A549 (cell line): Measurements from ENCODE around the gene NTRK1. TPM values are rescaled to one million over a fixed set of nuclear protein-coding genes. Genes with fewer than 3 reads are reported as not detected.

Source experiments
- ATAC-seq, 2 experiments: fragments of 200-7000 bp in 1 of 2; fragments of >200 bp in 1 of 2; cut with Nextera tagmentation in 1 of 2; cut with Tn5 transposase in 1 of 2; 3 replicates each; pipeline versions ENCODE4 v1.8.0 to v1.9.1; 2018 to 2020; ENCODE audit warnings: mild to moderate bottlenecking in 1 of 2, moderate library complexity in 1 of 2
- CTCF ChIA-PET: fragments of 300-600 bp; sonication (Branson Sonifier 250); formaldehyde crosslinking; extraction: SDS; loops from one replicate; lab custom pipeline; 2021; ENCODE audit warnings: antibody characterized with exemption, inconsistent platforms; lab: Yijun Ruan, JAX
- POLR2A ChIA-PET: fragments of 350-600 bp; formaldehyde crosslinking; extraction: SDS; loops from one replicate; lab custom pipeline; 2021; ENCODE audit warnings: antibody characterized with exemption, inconsistent platforms; lab: Yijun Ruan, JAX
- DNase-seq, 2 experiments: peaks; one replicate each; pipeline versions ENCODE4 v3.0.0 to v3.0.0-alpha.2; 2011 to 2016; ENCODE audit warnings: low read depth in 1 of 2, low spot score in 1 of 2
- FAIRE-seq: peaks from 2 replicates; lab custom pipeline; 2011; peaks lifted over from hg19 to GRCh38; lab: Jason Lieb, UNC
- H3K27ac ChIP-seq, 2 experiments: fragments of >200 bp; sonication (Bioruptor Twin); formaldehyde crosslinking; 3 replicates each; pipeline ENCODE4 v1.5.1; 2016 to 2017
- H3K4me1 ChIP-seq: fragments of >200 bp; sonication (Bioruptor Twin); formaldehyde crosslinking; 3 replicates; pipeline ENCODE4 v1.6.1; 2016
- H3K4me2 ChIP-seq: fragments of >200 bp; sonication (Bioruptor Twin); formaldehyde crosslinking; 3 replicates; pipeline ENCODE4 v1.6.1; 2016
- H3K4me3 ChIP-seq: fragments of >200 bp; sonication (Bioruptor Twin); formaldehyde crosslinking; 3 replicates; pipeline ENCODE4 v1.5.1; 2016
- H3K9me3 ChIP-seq: fragments of >200 bp; sonication (Bioruptor Twin); formaldehyde crosslinking; 3 replicates; pipeline ENCODE4 v1.6.1; 2016
- CHD2 ChIP-seq: fragments of 150-350 bp; IDR thresholded peaks from 2 replicates; pipeline ENCODE4 v1.6.1; 2014; ENCODE audit warnings: low read length; ENCODE audit not compliant: partially characterized antibody
- EHF ChIP-seq: fragments of 250-450 bp; sonication (Bioruptor Pico); IDR thresholded peaks from 2 replicates; pipeline ENCODE4 v1.5.0; 2020; ENCODE audit warnings: mild to moderate bottlenecking
- EHMT2 ChIP-seq: fragments of 200-600 bp; sonication (generic); IDR thresholded peaks from 2 replicates; pipeline ENCODE4 v1.6.1; 2016; ENCODE audit warnings: antibody characterized with exemption, low read depth, mild to moderate bottlenecking, moderate library complexity
- EP300 ChIP-seq, 2 experiments: fragments of >200 bp; sonication (Bioruptor Twin); formaldehyde crosslinking; IDR thresholded peaks; 2 replicates in 1 of 2; 3 replicates in 1 of 2; pipeline ENCODE4 v1.6.1; 2016 to 2017
- ESRRA ChIP-seq: fragments of 150-350 bp; IDR thresholded peaks from 2 replicates; pipeline ENCODE4 v1.6.1; 2014; ENCODE audit warnings: mild to moderate bottlenecking, low read length, borderline replicate concordance
- FOSB ChIP-seq: fragments of 250-450 bp; sonication (Bioruptor Pico); IDR thresholded peaks from 2 replicates; pipeline ENCODE4 v1.5.0; 2020; ENCODE audit warnings: mild to moderate bottlenecking, moderate library complexity
- FOSL2 ChIP-seq, 2 experiments: fragments of 450-650 bp in 1 of 2; fragments of >200 bp in 1 of 2; sonication (Bioruptor Twin) in 1 of 2; formaldehyde crosslinking; IDR thresholded peaks; 2 replicates each; pipeline versions ENCODE4 v1.5.0 to v1.6.1; 2016 to 2020; ENCODE audit warnings: mild to moderate bottlenecking in 1 of 2, moderate library complexity in 1 of 2
- HDAC2 ChIP-seq: fragments of 200-600 bp; sonication (generic); IDR thresholded peaks from 2 replicates; pipeline ENCODE4 v1.6.1; 2016
- HEYL ChIP-seq: fragments of 250-450 bp; sonication (Bioruptor Pico); IDR thresholded peaks from 2 replicates; pipeline ENCODE4 v1.8.0; 2021; ENCODE audit warnings: mild to moderate bottlenecking, moderate library complexity
- HOXA7 ChIP-seq: fragments of 250-450 bp; sonication (Bioruptor Pico); IDR thresholded peaks from 2 replicates; pipeline ENCODE4 v1.5.0; 2020; ENCODE audit warnings: mild to moderate bottlenecking, moderate library complexity
- HOXB5 ChIP-seq: fragments of 250-450 bp; sonication (Bioruptor Pico); IDR thresholded peaks from 2 replicates; pipeline ENCODE4 v1.5.0; 2020; ENCODE audit warnings: mild to moderate bottlenecking, moderate library complexity
- JUNB ChIP-seq: fragments of >200 bp; sonication (Bioruptor Twin); formaldehyde crosslinking; IDR thresholded peaks from 2 replicates; pipeline ENCODE4 v1.6.1; 2016
- KDM1A ChIP-seq: fragments of 200-600 bp; sonication (generic); IDR thresholded peaks from 2 replicates; pipeline ENCODE4 v1.6.1; 2016; ENCODE audit warnings: low read depth, mild to moderate bottlenecking
- KDM5A ChIP-seq: fragments of 200-600 bp; sonication (generic); IDR thresholded peaks from 2 replicates; pipeline ENCODE4 v1.6.1; 2016; ENCODE audit warnings: antibody characterized with exemption, mild to moderate bottlenecking
- MAX ChIP-seq: IDR thresholded peaks from 2 replicates; pipeline ENCODE4 v1.6.1; 2012
- NPAS2 ChIP-seq: fragments of 250-450 bp; sonication (Bioruptor Pico); IDR thresholded peaks from 2 replicates; pipeline ENCODE4 v1.8.0; 2022; ENCODE audit warnings: mild to moderate bottlenecking, moderate library complexity, borderline replicate concordance
- NR3C1 ChIP-seq: fragments of >200 bp; sonication (Bioruptor Twin); formaldehyde crosslinking; IDR thresholded peaks from 3 replicates; pipeline ENCODE4 v1.6.1; 2017
- POLR2A ChIP-seq: IDR thresholded peaks from 2 replicates; pipeline ENCODE4 v1.6.1; 2012; ENCODE audit warnings: mild to moderate bottlenecking, low read length
- RARB ChIP-seq: fragments of 250-450 bp; sonication (Bioruptor Pico); IDR thresholded peaks from 2 replicates; pipeline ENCODE4 v1.8.0; 2021; ENCODE audit warnings: mild to moderate bottlenecking, moderate library complexity
- REST ChIP-seq: fragments of 200-600 bp; sonication (generic); IDR thresholded peaks from 2 replicates; pipeline ENCODE4 v1.6.1; 2016; ENCODE audit warnings: antibody characterized with exemption, mild to moderate bottlenecking, moderate library complexity
- RFX5 ChIP-seq: fragments of 450-650 bp; IDR thresholded peaks from 2 replicates; pipeline ENCODE4 v1.7.1; 2014; ENCODE audit warnings: antibody characterized with exemption, mild to moderate bottlenecking, moderate library complexity
- SMC3 ChIP-seq: fragments of >200 bp; sonication (Bioruptor Twin); formaldehyde crosslinking; IDR thresholded peaks from 3 replicates; pipeline ENCODE4 v1.6.1; 2018; ENCODE audit warnings: inconsistent platforms
- USF2 ChIP-seq: fragments of 450-650 bp; IDR thresholded peaks from 2 replicates; pipeline ENCODE4 v1.6.1; 2014; ENCODE audit warnings: antibody characterized with exemption
- ZC3H11A ChIP-seq: fragments of 450-650 bp; IDR thresholded peaks from 2 replicates; pipeline ENCODE4 v1.6.1; 2014; ENCODE audit warnings: antibody characterized with exemption, mild to moderate bottlenecking
- ZFP36 ChIP-seq: fragments of 450-650 bp; IDR thresholded peaks from 2 replicates; pipeline ENCODE4 v1.6.1; 2014; ENCODE audit warnings: borderline replicate concordance; ENCODE audit not compliant: partially characterized antibody
- ZNF302 ChIP-seq: fragments of 250-450 bp; sonication (Bioruptor Pico); IDR thresholded peaks from 2 replicates; pipeline ENCODE4 v1.9.0; 2021; ENCODE audit warnings: inconsistent platforms, mild to moderate bottlenecking, moderate library complexity
- WGBS: methylation state at CpG from one replicate; pipeline ENCODE4 v1.1.6; 2017; ENCODE audit errors: missing lambda C conversion rate; 5-methylcytosine and 5-hydroxymethylcytosine counted together
- polyA plus RNA-seq, 4 experiments: library from polyadenylated mRNA; depleted of rRNA in 3 of 4; stranded (reverse); fragments of >200 nt; fragmentation: RNase III in 1 of 4; extraction: RNeasy Plus Mini Kit Qiagen cat#74134 plus additional on column Dnase treatment in 1 of 4; gene quantifications; 2 replicates in 3 of 4; 3 replicates in 1 of 4; pipeline ENCODE4 v1.2.3, GENCODE V29; 2011 to 2017
- TF ChIP-seq, protein P1 (sequence below): fragments of 250-450 bp; sonication (Bioruptor Pico); IDR thresholded peaks from 2 replicates; pipeline ENCODE4 v1.5.0; 2020; ENCODE audit warnings: low read depth, mild to moderate bottlenecking, moderate library complexity

NTRK1 gene
- polyA plus RNA-seq, 2 of the 4 experiments (the other 2 are of a cell fraction), result 0.05 to 0.18 TPM

DNA sequence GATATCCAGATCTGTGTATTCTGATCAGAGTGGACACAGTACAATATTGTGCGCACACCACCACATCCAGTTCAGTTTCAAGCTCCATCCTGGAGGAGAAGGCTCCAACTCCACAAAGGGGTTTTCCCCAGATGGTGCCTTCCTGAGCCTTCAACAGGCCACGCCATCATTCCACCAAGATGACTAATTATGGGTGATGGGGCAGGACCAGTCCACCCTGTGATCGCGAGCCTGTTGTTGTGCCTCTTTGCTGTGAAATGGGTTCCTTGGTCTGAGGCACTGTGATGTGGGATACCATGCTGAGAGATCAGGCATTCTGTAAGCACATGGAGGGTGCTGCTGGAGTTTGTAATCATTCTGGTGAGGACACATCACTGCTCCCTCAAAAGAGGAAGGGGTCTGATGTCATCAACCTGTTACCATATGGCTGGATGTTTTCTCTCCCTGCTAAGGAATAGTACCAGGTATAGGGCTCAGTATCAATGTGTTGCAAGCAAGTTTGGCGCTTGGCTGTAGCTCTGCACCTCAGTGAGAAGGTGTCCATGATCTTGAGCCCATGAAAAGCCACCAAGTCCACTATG is 37.4 kb upstream of the NTRK1 start:
- ChIA-PET POLR2A (no interaction called here), CTCF (interaction anchor here (1.0 to 9.8 kb wide), 8 partner anchors 9 to 134 kb away, joined by 3 to 131 read pairs (median 6); partner anchors contain the start of genes INSRR and NTRK1)
- ATAC-seq (peak; percentile 20 to 30; a peak in 3 of 6 replicates), FAIRE-seq (no peak), DNase-seq (no peak)
- WGBS, result 41% methylated on average over 5 of the region's 5 CpGs
- H3K27ac ChIP-seq, result no peak overlapping the region
- no peak for TF ChIP-seq EHMT2
- no peak for TF ChIP-seq EP300 (IDR thresholded peaks at IDR 0.05)
- no peak for TF ChIP-seq HOXB5 (CRISPR knock-in tag)
- TF ChIP-seq KDM1A, result no peak
- no peak for TF ChIP-seq KDM5A
- TF ChIP-seq ZC3H11A, result no peak
- TF ChIP-seq JUNB, result no peak
- no peak for TF ChIP-seq HEYL
- TF ChIP-seq HOXA7 (CRISPR knock-in tag), result no peak
- no peak for TF ChIP-seq SMC3
- no peak for TF ChIP-seq RARB
- no peak for TF ChIP-seq FOSB (CRISPR knock-in tag)
- TF ChIP-seq REST, result no peak
- no peak overlapping the region for H3K4me3 ChIP-seq
- H3K9me3 ChIP-seq, result no peaks in the 10 kb centered on the region
- H3K4me2 ChIP-seq, result no peak overlapping the region
- no peaks in the 10 kb centered on the region for H3K4me1 ChIP-seq

GRCh38 chr1:156826630-156827029 is 34.0 kb upstream of the NTRK1 start:
- WGBS, result 20% methylated on average over 1 of the region's 1 CpG
- TF ChIP-seq MAX, result no peak
- no peak for TF ChIP-seq POLR2A
- TF ChIP-seq RARB, result no peak
- no peak for TF ChIP-seq ZFP36
- no peak for TF ChIP-seq HDAC2
- no peak for TF ChIP-seq CHD2
- TF ChIP-seq RFX5, result no peak
- no peak for TF ChIP-seq NR3C1
- TF ChIP-seq, protein P1, sequence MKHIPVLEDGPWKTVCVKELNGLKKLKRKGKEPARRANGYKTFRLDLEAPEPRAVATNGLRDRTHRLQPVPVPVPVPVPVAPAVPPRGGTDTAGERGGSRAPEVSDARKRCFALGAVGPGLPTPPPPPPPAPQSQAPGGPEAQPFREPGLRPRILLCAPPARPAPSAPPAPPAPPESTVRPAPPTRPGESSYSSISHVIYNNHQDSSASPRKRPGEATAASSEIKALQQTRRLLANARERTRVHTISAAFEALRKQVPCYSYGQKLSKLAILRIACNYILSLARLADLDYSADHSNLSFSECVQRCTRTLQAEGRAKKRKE, result no peak
- no peak for TF ChIP-seq ESRRA
- no peak for TF ChIP-seq USF2
- no peak for TF ChIP-seq FOSL2 (IDR thresholded peaks at IDR 0.05)
- no peak for TF ChIP-seq FOSL2 (CRISPR knock-in tag; IDR thresholded peaks at IDR 0.05)
- TF ChIP-seq EP300 (IDR thresholded peaks at IDR 0.05), result no peak
- TF ChIP-seq ZNF302 (CRISPR knock-in tag), result no peak
- TF ChIP-seq NPAS2 (CRISPR knock-in tag), result no peak
- TF ChIP-seq EHF (CRISPR knock-in tag), result no peak
- no peak for TF ChIP-seq HOXA7 (CRISPR knock-in tag)
- Histone ChIP-seq H3K4me2 (no peak overlapping the region), H3K9me3 (no peaks in the 10 kb centered on the region), H3K4me1 (no peaks in the 10 kb centered on the region), H3K27ac (no peak overlapping the region), H3K4me3 (no peak overlapping the region)
- POLR2A ChIA-PET, result interaction anchor here (0.6 kb wide), 1 partner anchor 1142 kb away, joined by 3 read pairs; no protein-coding TSS in a partner anchor
- FAIRE-seq, result no peak
- no peak for ATAC-seq
- DNase-seq, result no peak
- CTCF ChIA-PET, result interaction anchor here (1.0 to 9.8 kb wide), 10 partner anchors 11 to 202 kb away, joined by 3 to 131 read pairs (median 4); partner anchors contain the start of gene NTRK1
